ENCODE measurements around the gene KRTAP4-11.
"Not testable (repeated sequence)": the region's sequence is repeated elsewhere in the genome, so short reads cannot be mapped to it uniquely, and the experiment has no call there.

KRTAP4-11 gene

DNA sequence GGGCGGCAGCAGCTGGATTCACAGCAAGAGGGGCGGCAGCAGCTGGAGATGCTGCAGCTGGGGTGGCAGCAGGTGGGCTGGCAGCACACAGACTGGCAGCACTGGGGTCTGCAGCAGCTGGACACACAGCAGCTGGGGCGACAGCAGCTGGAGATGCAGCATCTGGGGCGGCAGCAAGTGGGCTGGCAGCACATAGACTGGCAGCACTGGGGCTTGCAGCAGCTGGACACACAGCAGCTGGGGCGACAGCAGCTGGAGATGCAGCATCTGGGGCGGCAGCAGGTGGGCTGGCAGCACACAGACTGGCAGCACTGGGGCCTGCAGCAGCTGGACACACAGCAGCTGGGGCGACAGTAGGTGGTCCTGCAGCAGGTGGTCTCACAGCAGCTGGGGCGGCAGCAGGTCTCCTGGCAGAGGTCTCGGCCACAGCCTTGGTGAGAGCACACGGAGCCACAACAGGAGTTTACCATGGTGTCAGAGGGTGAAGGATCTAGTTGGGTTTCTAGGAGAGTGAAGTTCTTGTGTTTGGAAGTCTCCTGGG is at the start of gene KRTAP4-11:
Gene KRTAP4-11, minus strand, starts transcription at position 528 of the 541 bp plus-strand sequence. Its CDS starts 58 bp downstream, at position 470.
- not testable (repeated sequence) for DNase-seq

DNA sequence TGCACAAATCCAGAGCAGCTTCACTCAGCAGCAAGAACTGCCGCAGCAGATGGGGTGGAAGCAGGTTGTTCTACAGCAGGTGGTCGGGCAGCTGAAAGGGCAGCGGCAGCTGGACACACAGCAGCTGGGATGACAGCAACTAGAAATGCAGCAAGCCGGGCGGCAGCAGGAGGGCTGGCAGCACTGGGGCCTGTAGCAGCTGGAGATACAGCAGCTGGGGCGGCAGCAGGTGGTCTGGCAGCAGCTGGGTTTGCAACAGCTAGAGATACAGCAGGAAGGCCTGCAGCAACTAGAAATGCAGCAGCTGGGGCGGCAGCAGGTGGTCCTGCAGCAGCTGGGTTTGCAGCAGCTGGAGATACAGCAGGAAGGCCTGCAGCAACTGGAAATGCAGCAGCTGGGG is 49.4 kb upstream of the KRTAP4-11 start:
- no peak for DNase-seq

- no peak for DNase-seq
Measured at GRCh38 chr17:41163828-41164227, 45.7 kb upstream of the KRTAP4-11 start.

- DNase-seq, result no peak
Measured at GRCh38 chr17:41160648-41161047, 42.5 kb upstream of the KRTAP4-11 start, which contains the start of gene KRTAP4-4. Gene KRTAP4-4 (minus strand): TSS chr17:41160748. CDS start chr17:41160691, 57 bp downstream.

DNA sequence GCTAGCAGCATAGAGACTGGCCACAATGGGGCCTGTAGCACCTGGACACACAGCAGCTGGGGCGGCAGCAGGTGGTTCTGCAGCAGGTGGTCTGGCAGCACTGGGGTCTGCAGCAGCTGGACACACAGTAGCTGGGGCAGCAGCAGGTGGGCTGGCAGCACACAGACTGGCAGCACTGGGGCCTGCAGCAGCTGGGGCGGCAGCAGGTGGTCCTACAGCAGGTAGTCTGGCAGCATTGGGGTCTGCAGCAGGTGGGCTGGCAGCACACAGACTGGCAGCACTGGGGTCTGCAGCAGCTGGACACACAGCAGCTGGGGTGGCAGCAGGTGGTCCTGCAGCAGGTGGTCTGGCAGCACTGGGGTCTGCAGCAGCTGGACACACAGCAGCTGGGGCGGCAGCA is 42.0 kb upstream of the KRTAP4-11 start:
- not testable (repeated sequence) for DNase-seq

DNA sequence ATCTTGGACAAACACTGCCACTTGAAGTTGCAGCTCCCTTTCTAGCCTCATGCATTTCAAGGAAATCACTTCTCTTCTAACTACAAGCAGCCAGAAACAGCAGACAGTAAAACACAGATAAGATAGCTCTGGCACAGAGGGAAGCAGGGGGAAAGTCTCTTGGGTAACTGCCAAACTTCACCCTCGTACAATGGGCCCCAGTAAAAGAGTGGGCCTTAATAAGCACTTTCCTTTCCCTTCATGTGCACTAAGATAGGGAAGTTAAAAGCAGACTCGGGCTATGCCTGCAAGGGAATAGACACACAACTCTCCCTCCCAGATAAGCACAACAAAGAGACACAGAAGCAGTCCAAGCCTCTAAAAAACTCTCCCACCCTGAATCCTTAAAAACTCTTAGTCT is 35.7 kb upstream of the KRTAP4-11 start:
- no peak for DNase-seq

DNA sequence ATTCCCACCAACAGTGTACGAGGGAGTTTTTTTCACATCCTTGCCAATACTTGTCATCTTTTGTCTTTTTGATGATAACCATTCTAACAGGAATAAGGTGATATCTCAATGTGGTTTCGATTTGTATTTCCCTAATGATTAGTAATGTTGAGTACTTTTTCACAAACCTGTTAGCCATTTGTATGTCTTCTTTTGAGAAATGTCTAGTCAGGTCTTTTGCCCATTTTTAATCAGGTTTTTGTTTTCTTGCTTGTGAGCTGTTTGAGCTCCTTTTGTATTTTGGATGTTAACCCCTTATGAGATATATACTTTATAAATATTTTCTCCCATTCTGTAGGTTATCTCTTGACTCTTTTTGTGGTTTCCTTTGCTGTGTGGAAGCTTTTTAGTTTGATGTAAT is 33.4 kb upstream of the KRTAP4-11 start:
- no peak for DNase-seq

- DNase-seq, result no peak
Measured at GRCh38 chr17:41150026-41150425, 31.9 kb upstream of the KRTAP4-11 start.

GRCh38 chr17:41149652-41149985 is 31.4 kb upstream of the KRTAP4-11 start, which contains the start of gene KRTAP4-5:
Gene KRTAP4-5 (minus strand): TSS chr17:41149825. CDS start chr17:41149767, 58 bp downstream.
- DNase-seq, result no peak

GRCh38 chr17:41148971-41149651 is 30.9 kb upstream of the KRTAP4-11 start:
- DNase-seq, result not testable (repeated sequence)

GRCh38 chr17:41147531-41148204 is 29.5 kb upstream of the KRTAP4-11 start:
- DNase-seq, result no peak

DNA sequence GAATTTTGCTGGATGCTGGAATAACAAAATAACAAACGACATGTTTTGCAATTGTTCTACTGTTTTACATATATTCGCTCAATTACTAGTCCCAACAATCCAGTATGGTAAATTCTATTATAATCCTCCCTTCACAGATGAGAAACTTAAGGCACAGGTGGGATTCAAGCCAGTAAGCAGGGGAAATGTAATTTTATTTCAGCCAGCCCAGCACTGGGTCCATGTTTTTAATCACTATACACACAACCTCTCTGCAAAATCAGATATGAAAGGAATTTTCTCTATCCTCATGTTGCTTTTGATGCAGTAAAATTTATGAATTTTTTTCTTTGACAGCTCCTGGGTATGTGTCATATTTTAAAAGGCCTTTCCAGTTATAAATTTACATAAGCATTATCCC is 27.1 kb upstream of the KRTAP4-11 start:
- DNase-seq, result no peak

GRCh38 chr17:41144846-41145245 is 26.7 kb upstream of the KRTAP4-11 start:
- DNase-seq, result no peak

GRCh38 chr17:41141361-41141760 is 23.2 kb upstream of the KRTAP4-11 start:
- DNase-seq, result no peak

GRCh38 chr17:41140360-41141131 is 22.4 kb upstream of the KRTAP4-11 start, which contains the start of gene KRTAP4-6:
Gene KRTAP4-6 (minus strand): TSS chr17:41140544. CDS start chr17:41140487, 57 bp downstream.
- DNase-seq, result no peak

DNA sequence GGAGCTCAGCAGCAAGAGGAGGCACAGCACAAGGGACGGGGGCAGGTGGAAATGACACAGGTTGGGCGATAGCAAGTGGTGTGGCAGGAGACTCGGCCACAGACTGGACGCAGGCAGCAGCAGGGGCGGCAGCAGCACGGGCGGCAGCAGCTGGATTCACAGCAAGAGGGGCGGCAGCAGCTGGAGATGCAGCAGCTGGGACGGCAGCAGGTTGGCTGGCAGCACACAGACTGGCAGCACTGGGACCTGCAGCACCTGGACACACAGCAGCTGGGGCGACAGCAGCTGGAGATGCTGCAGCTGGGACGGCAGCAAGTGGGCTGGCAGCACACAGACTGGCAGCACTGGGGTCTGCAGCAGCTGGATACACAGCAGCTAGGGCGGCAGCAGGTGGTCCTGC is 21.7 kb upstream of the KRTAP4-11 start:
- not testable (repeated sequence) for DNase-seq

DNA sequence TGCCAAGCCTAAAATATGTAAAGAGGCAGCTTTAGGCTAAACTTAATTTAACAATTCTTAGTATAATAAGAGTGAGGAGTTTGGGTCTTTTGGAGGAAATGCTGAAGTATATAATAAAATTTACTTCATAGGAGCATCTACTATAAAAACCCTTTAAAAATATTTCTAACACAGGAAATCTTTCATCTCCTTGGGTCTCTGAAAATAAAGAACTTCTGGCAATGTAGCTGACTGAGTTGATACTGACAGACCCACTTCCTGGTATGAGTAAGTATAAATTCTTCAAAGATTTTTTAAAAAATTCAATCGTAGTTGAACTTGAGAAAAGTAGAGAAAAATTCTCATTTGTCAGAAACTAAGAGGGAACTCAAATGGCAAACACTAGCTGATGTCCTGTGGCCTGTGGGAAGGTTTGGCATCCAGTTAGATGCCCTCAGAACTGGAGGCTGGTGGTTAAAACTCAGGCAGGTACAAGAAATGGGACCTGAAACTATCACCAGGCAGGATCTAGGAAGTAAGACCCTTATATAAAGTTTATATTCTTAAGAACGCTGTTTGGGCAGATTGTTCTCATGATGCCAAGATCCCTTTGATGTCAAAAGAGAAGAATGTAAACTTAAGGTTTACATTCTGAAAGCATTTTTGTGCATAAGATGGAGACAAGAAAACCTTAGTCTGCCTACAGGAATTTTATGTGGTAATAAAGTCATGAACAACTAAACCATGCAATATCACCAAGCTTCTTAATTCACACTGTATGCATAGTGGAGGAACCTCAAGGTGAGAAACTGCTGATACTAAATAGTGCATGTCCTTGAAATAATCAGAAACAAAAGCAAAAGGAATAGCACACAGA is 15.9 kb upstream of the KRTAP4-11 start:
- DNase-seq, result no peak

- no peak for DNase-seq
Measured at GRCh38 chr17:41131979-41132378, 13.8 kb upstream of the KRTAP4-11 start.

GRCh38 chr17:41127371-41127770 is 9.2 kb upstream of the KRTAP4-11 start:
- DNase-seq, result no peak

DNA sequence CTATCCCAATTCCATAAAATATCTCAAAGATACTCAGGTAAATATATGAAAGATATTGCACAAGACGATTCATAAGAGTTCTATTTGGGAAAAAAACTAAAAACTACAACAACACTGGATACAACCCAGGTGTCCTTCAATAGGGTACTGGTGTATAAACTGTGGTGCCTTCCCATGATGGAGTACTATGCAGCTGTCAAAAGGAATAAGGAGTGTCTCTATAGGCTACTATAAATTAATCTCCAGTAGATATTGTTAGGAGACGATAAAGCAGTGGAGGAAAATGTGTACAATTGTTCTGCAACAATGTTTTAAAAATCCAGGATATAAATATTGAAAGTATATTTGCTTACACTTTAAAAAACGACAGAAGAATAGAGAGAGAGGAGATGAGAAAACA is 8.2 kb upstream of the KRTAP4-11 start:
- DNase-seq, result no peak

GRCh38 chr17:41125064-41125463 is 6.9 kb upstream of the KRTAP4-11 start:
- DNase-seq, result no peak

GRCh38 chr17:41123991-41124371 is 5.8 kb upstream of the KRTAP4-11 start, which contains the start of gene KRTAP4-12:
Gene KRTAP4-12 (minus strand): TSS chr17:41124182. CDS start chr17:41124122, 60 bp downstream.
- DNase-seq, result not testable (repeated sequence)

Data from stimulated activated naive CD4-positive, alpha-beta T cell treated with Interleukin-2 at 50 U/mL for 16 hours (primary cell).